ENCODE measurements around the gene CLCF1.

DNA sequence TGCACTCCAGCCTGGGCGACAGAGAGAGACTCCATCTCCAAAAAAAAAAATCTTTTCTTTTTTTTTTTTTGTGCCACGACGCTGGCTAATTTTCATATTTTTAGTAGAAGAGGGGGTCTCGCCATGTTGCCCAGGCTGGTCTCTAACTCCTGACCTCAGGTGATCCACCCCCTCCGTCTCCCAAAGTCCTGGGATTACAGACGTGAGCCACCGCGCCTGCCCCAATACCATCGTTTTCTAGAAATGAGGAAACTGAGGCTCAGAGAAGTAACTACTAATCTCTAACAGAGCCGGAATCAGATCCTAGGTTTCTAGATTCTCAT, 56.6 kb downstream of the CLCF1 start:
- no peak for TF ChIP-seq ELF1 (IDR thresholded peaks at IDR 0.05)
- no peak for TF ChIP-seq EP300 (IDR thresholded peaks at IDR 0.05; ENCODE audit: borderline replicate concordance in 1 of 2, low read depth in 1 of 2, low read length in 1 of 2)
- no peak for TF ChIP-seq IRF3 (IDR thresholded peaks at IDR 0.05; ENCODE audit: low read depth, low read length)
- TF ChIP-seq CTCF (IDR thresholded peaks at IDR 0.05): no peak
- TF ChIP-seq POLR2AphosphoS5 (IDR thresholded peaks at IDR 0.05; ENCODE audit: low read depth, low read length): no peak
- TF ChIP-seq, protein P1, sequence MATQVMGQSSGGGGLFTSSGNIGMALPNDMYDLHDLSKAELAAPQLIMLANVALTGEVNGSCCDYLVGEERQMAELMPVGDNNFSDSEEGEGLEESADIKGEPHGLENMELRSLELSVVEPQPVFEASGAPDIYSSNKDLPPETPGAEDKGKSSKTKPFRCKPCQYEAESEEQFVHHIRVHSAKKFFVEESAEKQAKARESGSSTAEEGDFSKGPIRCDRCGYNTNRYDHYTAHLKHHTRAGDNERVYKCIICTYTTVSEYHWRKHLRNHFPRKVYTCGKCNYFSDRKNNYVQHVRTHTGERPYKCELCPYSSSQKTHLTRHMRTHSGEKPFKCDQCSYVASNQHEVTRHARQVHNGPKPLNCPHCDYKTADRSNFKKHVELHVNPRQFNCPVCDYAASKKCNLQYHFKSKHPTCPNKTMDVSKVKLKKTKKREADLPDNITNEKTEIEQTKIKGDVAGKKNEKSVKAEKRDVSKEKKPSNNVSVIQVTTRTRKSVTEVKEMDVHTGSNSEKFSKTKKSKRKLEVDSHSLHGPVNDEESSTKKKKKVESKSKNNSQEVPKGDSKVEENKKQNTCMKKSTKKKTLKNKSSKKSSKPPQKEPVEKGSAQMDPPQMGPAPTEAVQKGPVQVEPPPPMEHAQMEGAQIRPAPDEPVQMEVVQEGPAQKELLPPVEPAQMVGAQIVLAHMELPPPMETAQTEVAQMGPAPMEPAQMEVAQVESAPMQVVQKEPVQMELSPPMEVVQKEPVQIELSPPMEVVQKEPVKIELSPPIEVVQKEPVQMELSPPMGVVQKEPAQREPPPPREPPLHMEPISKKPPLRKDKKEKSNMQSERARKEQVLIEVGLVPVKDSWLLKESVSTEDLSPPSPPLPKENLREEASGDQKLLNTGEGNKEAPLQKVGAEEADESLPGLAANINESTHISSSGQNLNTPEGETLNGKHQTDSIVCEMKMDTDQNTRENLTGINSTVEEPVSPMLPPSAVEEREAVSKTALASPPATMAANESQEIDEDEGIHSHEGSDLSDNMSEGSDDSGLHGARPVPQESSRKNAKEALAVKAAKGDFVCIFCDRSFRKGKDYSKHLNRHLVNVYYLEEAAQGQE (IDR thresholded peaks at IDR 0.05; ENCODE audit: low read depth, low read length): no peak
- TF ChIP-seq RXRA (IDR thresholded peaks at IDR 0.05; ENCODE audit: borderline replicate concordance, low read depth): no peak
- TF ChIP-seq, protein P2, sequence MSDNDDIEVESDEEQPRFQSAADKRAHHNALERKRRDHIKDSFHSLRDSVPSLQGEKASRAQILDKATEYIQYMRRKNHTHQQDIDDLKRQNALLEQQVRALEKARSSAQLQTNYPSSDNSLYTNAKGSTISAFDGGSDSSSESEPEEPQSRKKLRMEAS (IDR thresholded peaks at IDR 0.05; ENCODE audit: low read depth): no peak
